ENCODE data around the gene C1orf185.
"Not testable (repeated sequence)": the region's sequence is repeated elsewhere in the genome, so short reads cannot be mapped to it uniquely, and the experiment has no call there.

C1orf185 gene

GRCh38 chr1:51101976-51102375 lies at the start of gene C1orf185:
C1orf185 (plus strand) TSS chr1:51102228; CDS start chr1:51102234, 6 bp downstream.
- no peak for DNase-seq

GRCh38 chr1:51058858-51059257 lies 43.2 kb upstream of the C1orf185 start:
- no peak for DNase-seq

- no peak for DNase-seq
Observed at GRCh38 chr1:51061231-51061918, 40.7 kb upstream of the C1orf185 start.

- no peak for DNase-seq
Observed at GRCh38 chr1:51063121-51063520, 38.9 kb upstream of the C1orf185 start.

- no peak for DNase-seq
Observed at GRCh38 chr1:51070011-51070410, 32.0 kb upstream of the C1orf185 start.

GRCh38 chr1:51070640-51071039 lies 31.4 kb upstream of the C1orf185 start:
- DNase-seq = no peak

GRCh38 chr1:51071291-51072042 lies 30.6 kb upstream of the C1orf185 start:
- DNase-seq = no peak

GRCh38 chr1:51072043-51072439 lies 30.0 kb upstream of the C1orf185 start:
- no peak for DNase-seq

- no peak for DNase-seq
Observed at GRCh38 chr1:51072651-51073050, 29.4 kb upstream of the C1orf185 start.

GRCh38 chr1:51073456-51073855 lies 28.6 kb upstream of the C1orf185 start:
- DNase-seq = peak; percentile 30

- no peak for DNase-seq
Observed at GRCh38 chr1:51086496-51087271, 15.3 kb upstream of the C1orf185 start.

GRCh38 chr1:51088474-51088873 lies 13.6 kb upstream of the C1orf185 start:
- DNase-seq = no peak

- no peak for DNase-seq
Observed at GRCh38 chr1:51093581-51093980, 8.4 kb upstream of the C1orf185 start.

- DNase-seq = no peak
Observed at GRCh38 chr1:51097171-51097570, 4.9 kb upstream of the C1orf185 start.

GRCh38 chr1:51100264-51100880 lies 1.7 kb upstream of the C1orf185 start:
- DNase-seq = no peak

- no peak for DNase-seq
Observed at GRCh38 chr1:51114137-51114536, 12.1 kb downstream of the C1orf185 start.

- no peak for DNase-seq
Observed at GRCh38 chr1:51115714-51116404, 13.8 kb downstream of the C1orf185 start.

- DNase-seq = no peak
Observed at GRCh38 chr1:51119331-51119730, 17.3 kb downstream of the C1orf185 start.

GRCh38 chr1:51120629-51121028 lies 18.6 kb downstream of the C1orf185 start:
- no peak for DNase-seq

- DNase-seq = not testable (repeated sequence)
Observed at GRCh38 chr1:51127152-51127551, 25.1 kb downstream of the C1orf185 start.

- DNase-seq = no peak
Observed at GRCh38 chr1:51131185-51131584, 29.2 kb downstream of the C1orf185 start.

GRCh38 chr1:51133045-51133444 lies 31.0 kb downstream of the C1orf185 start:
- no peak for DNase-seq

- not testable (repeated sequence) for DNase-seq
Observed at GRCh38 chr1:51137696-51138095, 35.7 kb downstream of the C1orf185 start.

All from NCI-H1092 (cell line).